ENCODE measurements around the gene DNAAF1. TPM values are rescaled to one million over a fixed set of nuclear protein-coding genes. Genes with fewer than 3 reads are reported as not detected.
"Not testable (repeated sequence)": the region's sequence is repeated elsewhere in the genome, so short reads cannot be mapped to it uniquely, and the experiment has no call there.

DNAAF1 gene
- total RNA-seq, 1 donor from 2014 or later = under 0.01 TPM

- peak in 1 of 2 donors; percentile 65 for DNase-seq (ENCODE audit: low read depth in 2 of 2)
Measured at GRCh38 chr16:84183911-84184591, 38.9 kb downstream of the DNAAF1 start.

- DNase-seq (ENCODE audit: low read depth in 2 of 2) = peak in 1 of 2 donors; percentile 77
Measured at GRCh38 chr16:84184775-84185174, 39.7 kb downstream of the DNAAF1 start.

- DNase-seq (ENCODE audit: low read depth in 2 of 2) = peak; percentile 96 to 97
Measured at GRCh38 chr16:84186685-84187437, 41.8 kb downstream of the DNAAF1 start, which contains the start of gene TAF1C. Gene TAF1C (minus strand): TSS chr16:84187057. CDS start chr16:84184988, 2,069 bp downstream.

GRCh38 chr16:84190731-84191388 lies 45.8 kb downstream of the DNAAF1 start, which contains the start of gene ADAD2:
Gene ADAD2 (plus strand): TSS chr16:84191157. CDS start chr16:84191231, 74 bp downstream.
- peak in 1 of 2 donors; percentile 23 for DNase-seq (ENCODE audit: low read depth in 2 of 2)

GRCh38 chr16:84191466-84191865 lies 46.4 kb downstream of the DNAAF1 start:
- no peak for DNase-seq (ENCODE audit: low read depth in 2 of 2)

GRCh38 chr16:84193480-84193879 lies 48.4 kb downstream of the DNAAF1 start:
- no peak for DNase-seq (ENCODE audit: low read depth in 2 of 2)

GRCh38 chr16:84194018-84194417 lies 48.9 kb downstream of the DNAAF1 start:
- DNase-seq (ENCODE audit: low read depth in 2 of 2) = no peak

- no peak for DNase-seq (ENCODE audit: low read depth in 2 of 2)
Measured at GRCh38 chr16:84194470-84195200, 49.5 kb downstream of the DNAAF1 start.

- no peak for DNase-seq (ENCODE audit: low read depth in 2 of 2)
Measured at GRCh38 chr16:84195201-84196093, 50.3 kb downstream of the DNAAF1 start.

- DNase-seq (ENCODE audit: low read depth in 2 of 2) = no peak
Measured at GRCh38 chr16:84196101-84196500, 51.0 kb downstream of the DNAAF1 start.

- DNase-seq (ENCODE audit: low read depth in 2 of 2) = no peak
Measured at GRCh38 chr16:84196727-84197394, 51.8 kb downstream of the DNAAF1 start.

- DNase-seq (ENCODE audit: low read depth in 2 of 2) = no peak
Measured at GRCh38 chr16:84197466-84198128, 52.5 kb downstream of the DNAAF1 start.

GRCh38 chr16:84198401-84198800 lies 53.3 kb downstream of the DNAAF1 start:
- peak in 1 of 2 donors; percentile 31 for DNase-seq (ENCODE audit: low read depth in 2 of 2)

GRCh38 chr16:84199097-84199496 lies 54.0 kb downstream of the DNAAF1 start:
- no peak for DNase-seq (ENCODE audit: low read depth in 2 of 2)

GRCh38 chr16:84199861-84200260 lies 54.8 kb downstream of the DNAAF1 start:
- DNase-seq (ENCODE audit: low read depth in 2 of 2) = no peak

GRCh38 chr16:84204551-84204950 lies 59.4 kb downstream of the DNAAF1 start:
- not testable (repeated sequence) for DNase-seq (ENCODE audit: low read depth in 2 of 2)

GRCh38 chr16:84205123-84205522 lies 60.0 kb downstream of the DNAAF1 start:
- DNase-seq (ENCODE audit: low read depth in 2 of 2) = not testable (repeated sequence)

GRCh38 chr16:84205976-84206691 lies 61.0 kb downstream of the DNAAF1 start:
- DNase-seq (ENCODE audit: low read depth in 2 of 2) = no peak

GRCh38 chr16:84207251-84207650 lies 62.1 kb downstream of the DNAAF1 start:
- DNase-seq (ENCODE audit: low read depth in 2 of 2) = no peak
